GM12875 (cell line): ENCODE data around the gene TIMM10B.

Experiments
- H3K4me3 ChIP-seq: one replicate; pipeline ENCODE4 v1.5.1; 2011; ENCODE audit warnings: low read depth, low read length, control low read depth
- TF ChIP-seq, protein P1 (sequence below): IDR thresholded peaks from 2 replicates; pipeline ENCODE4 v1.5.1; 2011; ENCODE audit warnings: low read depth, mild to moderate bottlenecking, control low read depth, inconsistent platforms, low read length, moderate library complexity, borderline replicate concordance; ENCODE audit not compliant: insufficient read depth

TIMM10B gene

DNA sequence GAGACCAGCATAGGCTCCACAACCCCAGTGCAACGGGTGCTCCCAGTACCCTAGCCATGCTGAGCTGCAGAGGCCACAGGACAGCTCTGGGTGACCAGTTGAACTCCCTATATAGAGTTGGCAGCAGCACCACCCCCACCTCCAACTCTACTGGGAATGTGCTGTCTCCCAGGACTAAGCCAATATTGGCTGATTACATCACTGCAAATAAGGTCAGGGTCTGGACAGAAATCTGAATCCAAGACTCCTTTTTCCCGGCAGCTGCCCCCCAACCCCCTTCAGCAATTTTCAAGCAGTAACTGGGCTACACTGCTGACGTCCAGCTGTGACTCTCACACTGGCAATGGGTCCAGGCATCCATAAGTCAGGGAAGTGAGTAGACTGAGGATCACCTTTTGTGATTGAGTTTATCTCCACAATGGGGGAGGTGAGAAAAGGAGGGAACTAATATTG, 40.4 kb upstream of the TIMM10B start, which contains the start of gene HPX:
Gene HPX (minus strand): TSS at position 82 of the 453 bp plus-strand sequence. CDS start 24 bp downstream, at position 58.
- no peak within 1 kb of the TSS for H3K4me3 ChIP-seq
- TF ChIP-seq, protein P1, sequence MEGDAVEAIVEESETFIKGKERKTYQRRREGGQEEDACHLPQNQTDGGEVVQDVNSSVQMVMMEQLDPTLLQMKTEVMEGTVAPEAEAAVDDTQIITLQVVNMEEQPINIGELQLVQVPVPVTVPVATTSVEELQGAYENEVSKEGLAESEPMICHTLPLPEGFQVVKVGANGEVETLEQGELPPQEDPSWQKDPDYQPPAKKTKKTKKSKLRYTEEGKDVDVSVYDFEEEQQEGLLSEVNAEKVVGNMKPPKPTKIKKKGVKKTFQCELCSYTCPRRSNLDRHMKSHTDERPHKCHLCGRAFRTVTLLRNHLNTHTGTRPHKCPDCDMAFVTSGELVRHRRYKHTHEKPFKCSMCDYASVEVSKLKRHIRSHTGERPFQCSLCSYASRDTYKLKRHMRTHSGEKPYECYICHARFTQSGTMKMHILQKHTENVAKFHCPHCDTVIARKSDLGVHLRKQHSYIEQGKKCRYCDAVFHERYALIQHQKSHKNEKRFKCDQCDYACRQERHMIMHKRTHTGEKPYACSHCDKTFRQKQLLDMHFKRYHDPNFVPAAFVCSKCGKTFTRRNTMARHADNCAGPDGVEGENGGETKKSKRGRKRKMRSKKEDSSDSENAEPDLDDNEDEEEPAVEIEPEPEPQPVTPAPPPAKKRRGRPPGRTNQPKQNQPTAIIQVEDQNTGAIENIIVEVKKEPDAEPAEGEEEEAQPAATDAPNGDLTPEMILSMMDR = no peak

DNA sequence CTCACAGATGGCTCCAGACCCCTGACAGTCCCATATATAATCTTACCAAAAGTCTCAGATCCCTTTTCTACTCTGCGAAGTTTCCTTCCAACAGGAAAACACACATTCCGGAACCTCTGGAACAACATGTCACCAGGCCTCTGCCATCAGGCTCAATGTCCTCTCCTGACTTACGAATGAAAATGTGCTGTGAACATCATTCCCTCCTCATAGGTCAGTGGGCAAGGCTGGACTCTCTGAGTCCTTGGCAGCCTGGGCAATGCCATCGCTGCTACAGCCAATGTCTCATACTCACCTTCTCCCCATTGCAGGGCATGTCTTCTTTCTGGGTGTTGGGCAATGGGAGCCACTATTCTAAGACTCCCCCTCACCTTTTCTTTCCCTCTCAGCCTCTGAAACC, 38.9 kb upstream of the TIMM10B start:
- TF ChIP-seq, protein P1 = no peak
- no peak overlapping the region for H3K4me3 ChIP-seq

DNA sequence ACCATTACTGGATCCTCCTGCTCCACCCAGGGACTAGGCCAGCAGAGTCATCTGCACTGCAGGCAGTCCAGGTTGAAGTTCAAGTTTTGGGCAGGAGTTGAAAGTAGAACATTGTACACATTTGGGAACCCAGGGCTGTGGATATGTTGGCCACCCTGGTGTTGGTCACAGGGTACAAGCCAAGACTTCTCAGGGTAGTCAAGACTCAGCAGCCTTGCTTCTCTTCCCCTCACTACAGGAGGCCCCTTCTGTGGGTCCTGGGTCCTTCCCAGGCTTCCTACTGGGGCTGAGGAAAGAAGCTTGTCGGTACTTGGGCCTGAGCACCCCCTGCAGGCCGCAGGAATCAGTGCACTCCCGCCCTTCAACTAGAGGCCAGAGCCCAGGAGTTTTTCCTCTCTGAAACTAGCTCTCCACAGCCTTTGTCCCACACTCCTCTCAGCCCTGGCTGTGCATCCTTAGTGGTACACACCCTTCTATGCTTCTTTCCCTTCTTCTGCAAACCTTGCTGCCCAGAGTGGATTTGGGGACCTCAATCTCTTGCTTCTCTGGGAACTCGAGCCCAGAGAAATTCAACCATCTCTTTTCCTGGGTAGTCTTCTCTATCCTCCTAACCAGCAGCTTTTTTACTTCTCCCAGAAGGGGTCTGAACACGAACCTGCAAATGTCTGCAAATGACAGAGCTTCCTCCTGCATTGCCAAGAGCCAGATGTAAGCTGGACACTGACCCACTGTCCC, 37.9 kb upstream of the TIMM10B start:
- no peak overlapping the region for H3K4me3 ChIP-seq
- TF ChIP-seq, protein P1 = peak; percentile 91

DNA sequence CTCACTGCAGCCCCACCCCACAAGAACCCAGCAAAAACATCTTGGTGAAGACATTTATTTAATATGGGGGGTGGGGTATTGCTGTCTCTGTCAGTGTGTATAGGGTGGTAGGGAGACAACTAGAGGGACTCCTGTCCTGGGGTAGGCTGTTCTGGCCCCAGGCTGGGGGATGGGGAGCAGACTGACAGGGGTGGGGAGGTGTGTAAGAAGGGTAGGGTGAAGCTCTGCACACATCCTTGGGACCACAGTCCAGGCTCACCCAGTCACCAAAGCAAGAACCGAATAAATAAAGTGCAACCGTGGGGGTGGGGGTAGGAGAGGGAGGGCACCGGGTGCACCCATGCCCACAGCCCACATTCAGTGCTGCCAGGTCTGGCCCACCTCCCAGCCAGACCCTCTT, 32.7 kb upstream of the TIMM10B start:
- TF ChIP-seq, protein P1 = no peak
- no peak overlapping the region for H3K4me3 ChIP-seq

DNA sequence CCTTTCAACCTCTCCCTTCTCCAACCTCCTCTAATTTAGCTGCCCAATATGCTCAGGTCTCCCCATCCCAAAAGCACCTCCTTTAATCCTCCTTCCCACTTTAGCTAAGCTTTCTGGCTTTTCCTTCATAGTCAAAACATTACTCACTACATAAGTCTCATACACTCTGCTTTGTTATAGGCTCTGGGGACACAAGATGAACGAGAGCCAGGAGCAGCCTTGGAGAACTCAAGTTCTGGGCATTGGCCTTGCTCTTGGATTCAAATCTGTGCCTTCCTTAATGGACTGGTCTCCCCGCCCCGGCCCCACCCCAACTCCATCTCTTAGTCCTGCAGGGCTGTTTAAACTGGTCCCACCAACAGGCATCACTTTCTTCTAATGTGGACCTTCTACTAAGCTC, 29.1 kb upstream of the TIMM10B start:
- H3K4me3 ChIP-seq = no peak overlapping the region
- TF ChIP-seq, protein P1 = no peak

DNA sequence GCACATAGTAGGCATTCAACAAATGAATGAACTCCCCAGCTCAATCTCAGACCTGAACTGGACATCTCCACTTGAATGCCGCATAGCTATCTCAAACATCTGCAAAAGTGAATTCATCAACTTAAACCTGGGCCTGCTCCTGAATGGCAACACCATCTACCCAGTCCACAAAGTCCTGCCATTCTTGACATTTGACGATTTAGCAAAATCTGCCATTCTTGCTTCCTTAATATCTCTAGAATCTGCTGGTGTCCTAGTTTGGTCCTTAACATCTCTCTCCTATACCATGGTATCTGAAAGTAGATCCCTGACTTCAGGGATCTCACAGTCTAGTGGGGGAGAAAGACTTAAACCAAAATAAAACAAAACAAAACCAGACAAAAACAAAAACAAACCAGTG, 28.1 kb upstream of the TIMM10B start:
- no peak overlapping the region for H3K4me3 ChIP-seq
- TF ChIP-seq, protein P1 = no peak

DNA sequence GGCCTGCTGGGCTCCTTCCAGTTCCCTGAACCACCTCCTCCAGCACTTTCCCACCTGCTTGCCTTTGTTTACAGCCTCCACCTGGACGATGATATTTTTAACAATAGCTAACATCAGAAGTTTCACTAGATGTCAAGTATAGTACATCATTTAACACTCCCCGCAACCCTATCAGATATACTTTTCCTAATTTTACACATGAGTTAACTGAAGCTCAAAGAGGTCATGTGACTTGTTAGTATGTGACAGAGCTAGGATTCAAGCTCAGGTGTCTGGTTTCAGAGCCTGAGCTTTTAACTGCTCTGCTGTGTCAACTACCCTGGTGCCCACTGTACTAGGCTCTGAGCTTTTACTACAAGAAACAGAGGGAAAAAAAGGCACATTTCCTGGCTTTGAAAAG, 26.2 kb upstream of the TIMM10B start:
- TF ChIP-seq, protein P1 = no peak
- H3K4me3 ChIP-seq = no peak overlapping the region
